HEK293 (cell line): ENCODE results near the gene CDC37.

ENCODE experiments used
- BCL11A ChIP-seq: fragments of 450-650 bp; formaldehyde crosslinking; IDR thresholded peaks from 2 replicates; pipeline ENCODE4 v1.5.1; 2016; ENCODE audit warnings: low read depth, missing biosample characterization, missing genetic modification characterization
- ELK4 ChIP-seq: IDR thresholded peaks from 2 replicates; pipeline ENCODE4 v1.6.1; 2011; ENCODE audit warnings: mild to moderate bottlenecking, low read depth, low read length, borderline replicate concordance
- FEZF1 ChIP-seq: fragments of 450-650 bp; formaldehyde crosslinking; IDR thresholded peaks from 2 replicates; pipeline ENCODE4 v1.5.1; 2016; ENCODE audit warnings: missing biosample characterization, missing genetic modification characterization
- GFI1B ChIP-seq: fragments of 450-650 bp; formaldehyde crosslinking; IDR thresholded peaks from 2 replicates; pipeline ENCODE4 v1.5.1; 2016; ENCODE audit warnings: missing biosample characterization, missing genetic modification characterization
- GLIS1 ChIP-seq: fragments of 450-650 bp; formaldehyde crosslinking; IDR thresholded peaks from 2 replicates; pipeline ENCODE4 v1.5.1; 2016; ENCODE audit warnings: missing biosample characterization, missing genetic modification characterization
- GLIS2 ChIP-seq: fragments of 450-650 bp; formaldehyde crosslinking; IDR thresholded peaks from 2 replicates; pipeline ENCODE4 v1.5.1; 2016; ENCODE audit warnings: missing biosample characterization, missing genetic modification characterization
- HOXD13 ChIP-seq: sonication (generic); formaldehyde crosslinking; IDR thresholded peaks from 2 replicates; pipeline ENCODE4 v1.8.0; 2022; ENCODE audit warnings: missing genetic modification reagents, borderline replicate concordance
- IKZF3 ChIP-seq: fragments of 450-650 bp; IDR thresholded peaks from 2 replicates; pipeline ENCODE4 v1.5.0; 2018; ENCODE audit warnings: missing biosample characterization, mild to moderate bottlenecking, missing genetic modification characterization, moderate library complexity
- KLF7 ChIP-seq: fragments of 450-650 bp; formaldehyde crosslinking; IDR thresholded peaks from 2 replicates; pipeline ENCODE4 v1.5.1; 2016; ENCODE audit warnings: missing biosample characterization, missing genetic modification characterization, borderline replicate concordance
- SALL2 ChIP-seq: fragments of 450-650 bp; formaldehyde crosslinking; IDR thresholded peaks from 2 replicates; pipeline ENCODE4 v1.5.0; 2017; ENCODE audit warnings: missing biosample characterization, mild to moderate bottlenecking, missing genetic modification characterization, borderline replicate concordance
- ZBTB26 ChIP-seq: fragments of 450-650 bp; formaldehyde crosslinking; optimal IDR thresholded peaks from 2 replicates; pipeline ENCODE3; 2016; ENCODE audit warnings: missing biosample characterization, mild to moderate bottlenecking, missing genetic modification characterization
- ZBTB6 ChIP-seq: fragments of 450-650 bp; formaldehyde crosslinking; IDR thresholded peaks from 2 replicates; pipeline ENCODE4 v1.5.1; 2017; ENCODE audit warnings: missing biosample characterization, missing genetic modification characterization
- ZFP3 ChIP-seq: fragments of 450-650 bp; formaldehyde crosslinking; IDR thresholded peaks from 2 replicates; pipeline ENCODE4 v1.5.1; 2016; ENCODE audit warnings: low read depth, missing biosample characterization, missing genetic modification characterization
- ZNF132 ChIP-seq: fragments of 450-650 bp; formaldehyde crosslinking; IDR thresholded peaks from 2 replicates; pipeline ENCODE4 v1.5.1; 2017; ENCODE audit warnings: missing biosample characterization, missing genetic modification characterization, borderline replicate concordance
- ZNF2 ChIP-seq: fragments of 450-650 bp; formaldehyde crosslinking; IDR thresholded peaks from 2 replicates; pipeline ENCODE4 v1.5.1; 2016; ENCODE audit warnings: missing biosample characterization, missing genetic modification characterization
- ZNF202 ChIP-seq: fragments of 450-650 bp; formaldehyde crosslinking; IDR thresholded peaks from 2 replicates; pipeline ENCODE4 v1.5.1; 2016; ENCODE audit warnings: missing biosample characterization, missing genetic modification characterization, borderline replicate concordance
- ZNF211 ChIP-seq: fragments of 450-650 bp; formaldehyde crosslinking; IDR thresholded peaks from 2 replicates; pipeline ENCODE4 v1.5.1; 2016; ENCODE audit warnings: low read depth, missing biosample characterization, missing genetic modification characterization
- ZNF214 ChIP-seq: fragments of 450-650 bp; formaldehyde crosslinking; IDR thresholded peaks from 2 replicates; pipeline ENCODE4 v1.5.1; 2017; ENCODE audit warnings: missing biosample characterization, mild to moderate bottlenecking, missing genetic modification characterization, borderline replicate concordance
- ZNF266 ChIP-seq: fragments of 450-650 bp; formaldehyde crosslinking; IDR thresholded peaks from 2 replicates; pipeline ENCODE4 v1.5.1; 2016; ENCODE audit warnings: missing biosample characterization, missing genetic modification characterization, low read depth
- ZNF302 ChIP-seq: fragments of 450-650 bp; formaldehyde crosslinking; IDR thresholded peaks from 2 replicates; pipeline ENCODE4 v1.5.1; 2016; ENCODE audit warnings: missing biosample characterization, missing genetic modification characterization, low read depth
- ZNF324 ChIP-seq: fragments of 450-650 bp; formaldehyde crosslinking; IDR thresholded peaks from 2 replicates; pipeline ENCODE4 v1.5.1; 2016; ENCODE audit warnings: missing biosample characterization, missing genetic modification characterization
- ZNF341 ChIP-seq: fragments of 450-650 bp; formaldehyde crosslinking; IDR thresholded peaks from 2 replicates; pipeline ENCODE4; 2016; ENCODE audit warnings: low read depth, missing biosample characterization, missing genetic modification characterization
- ZNF350 ChIP-seq: fragments of 450-650 bp; formaldehyde crosslinking; IDR thresholded peaks from 2 replicates; pipeline ENCODE4 v1.5.0; 2017; ENCODE audit warnings: missing biosample characterization, mild to moderate bottlenecking, missing genetic modification characterization
- ZNF37A ChIP-seq: fragments of 450-650 bp; IDR thresholded peaks from 2 replicates; pipeline ENCODE4 v1.5.1; 2018; ENCODE audit warnings: missing biosample characterization, missing genetic modification characterization
- ZNF449 ChIP-seq: fragments of 450-650 bp; formaldehyde crosslinking; IDR thresholded peaks from 2 replicates; pipeline ENCODE4 v1.5.1; 2017; ENCODE audit warnings: missing biosample characterization, mild to moderate bottlenecking, missing genetic modification characterization, moderate library complexity
- ZNF473 ChIP-seq: fragments of 450-650 bp; formaldehyde crosslinking; IDR thresholded peaks from 2 replicates; pipeline ENCODE4 v1.5.1; 2017; ENCODE audit warnings: missing biosample characterization, missing genetic modification characterization
- ZNF510 ChIP-seq: fragments of 450-650 bp; formaldehyde crosslinking; IDR thresholded peaks from 2 replicates; pipeline ENCODE4 v1.5.1; 2018; ENCODE audit warnings: mild to moderate bottlenecking, missing genetic modification characterization, missing biosample characterization; ENCODE audit not compliant: insufficient replicate concordance
- ZNF514 ChIP-seq: fragments of 450-650 bp; formaldehyde crosslinking; IDR thresholded peaks from 2 replicates; pipeline ENCODE4 v1.5.1; 2016; ENCODE audit warnings: missing biosample characterization, missing genetic modification characterization
- ZNF521 ChIP-seq: fragments of 450-650 bp; formaldehyde crosslinking; IDR thresholded peaks from 2 replicates; pipeline ENCODE4 v1.5.1; 2017; ENCODE audit warnings: missing biosample characterization, mild to moderate bottlenecking, missing genetic modification characterization
- ZNF561 ChIP-seq: fragments of 450-650 bp; IDR thresholded peaks from 2 replicates; pipeline ENCODE4 v1.5.1; 2018; ENCODE audit warnings: missing biosample characterization, missing genetic modification characterization, borderline replicate concordance
- ZNF596 ChIP-seq: fragments of 450-650 bp; IDR thresholded peaks from 2 replicates; pipeline ENCODE4 v1.5.0; 2018; ENCODE audit warnings: missing biosample characterization, mild to moderate bottlenecking, missing genetic modification characterization, moderate library complexity
- ZNF624 ChIP-seq: fragments of 450-650 bp; formaldehyde crosslinking; IDR thresholded peaks from 2 replicates; pipeline ENCODE4 v1.5.1; 2017; ENCODE audit warnings: missing biosample characterization, missing genetic modification characterization
- ZNF626 ChIP-seq: fragments of 450-650 bp; sonication (Bioruptor Pico); formaldehyde crosslinking; IDR thresholded peaks from 2 replicates; pipeline ENCODE4 v1.5.1; 2018; ENCODE audit warnings: missing biosample characterization, missing genetic modification characterization, inconsistent platforms
- ZNF670 ChIP-seq: fragments of 450-650 bp; formaldehyde crosslinking; IDR thresholded peaks from 2 replicates; pipeline ENCODE4 v1.5.1; 2016; ENCODE audit warnings: missing biosample characterization, missing genetic modification characterization, low read depth
- ZNF791 ChIP-seq: fragments of 450-650 bp; formaldehyde crosslinking; IDR thresholded peaks from 2 replicates; pipeline ENCODE4 v1.5.1; 2016; ENCODE audit warnings: missing biosample characterization, missing genetic modification characterization
- ZSCAN16 ChIP-seq: fragments of 450-650 bp; formaldehyde crosslinking; IDR thresholded peaks from 2 replicates; pipeline ENCODE4 v1.5.1; 2016; ENCODE audit warnings: missing biosample characterization, missing genetic modification characterization
- ZXDB ChIP-seq: fragments of 450-650 bp; formaldehyde crosslinking; IDR thresholded peaks from 2 replicates; pipeline ENCODE4 v1.5.1; 2016; ENCODE audit warnings: missing biosample characterization, missing genetic modification characterization

The CDC37 gene

GRCh38 chr19:10416380-10417257 is 13.3 kb upstream of the CDC37 start (continued):
- TF ChIP-seq ZNF202 (tag by site-specific recombination) (no peak), ZNF214 (no peak), GLIS2 (tag by site-specific recombination) (peak; percentile 86), ZBTB26 (tag by site-specific recombination) (peak; percentile 77), ZNF302 (tag by site-specific recombination) (0 out of 2 replicates have a peak, but pooled peaks have one; percentile 34), ZNF624 (tag by site-specific recombination) (no peak), ZNF521 (tag by site-specific recombination) (no peak), ZNF37A (tag by site-specific recombination) (no peak), ZNF324 (tag by site-specific recombination) (peak; percentile 99), ZXDB (tag by site-specific recombination) (peak; percentile 98), ZBTB6 (tag by site-specific recombination) (no peak), FEZF1 (peak; percentile 41), ZNF449 (tag by site-specific recombination) (peak; percentile 88), BCL11A (tag by site-specific recombination) (no peak), ZNF626 (no peak), ZNF341 (tag by site-specific recombination) (0 out of 2 replicates have a peak, but pooled peaks have one; percentile 7), GFI1B (tag by site-specific recombination) (no peak; the same call in 1 of the 2 replicates), ZNF561 (peak; percentile 69; the same call in 1 of the 2 replicates), ZFP3 (tag by site-specific recombination) (no peak), ZNF132 (tag by site-specific recombination) (no peak), ZNF473 (tag by site-specific recombination) (no peak), KLF7 (tag by site-specific recombination) (peak; percentile 79; the same call in 1 of the 2 replicates), ZNF2 (tag by site-specific recombination) (peak; percentile 98), ZNF670 (tag by site-specific recombination) (no peak), ZNF211 (no peak), ZNF514 (tag by site-specific recombination) (no peak), ZNF791 (no peak), SALL2 (tag by site-specific recombination) (no peak), IKZF3 (tag by site-specific recombination) (peak; percentile 80), ZNF596 (tag by site-specific recombination) (no peak), ZSCAN16 (tag by site-specific recombination) (no peak), ZNF350 (tag by site-specific recombination) (no peak), ZNF510 (tag by site-specific recombination) (no peak), GLIS1 (tag by site-specific recombination) (peak; percentile 97), ELK4 (no peak; the same call in 1 of the 2 replicates), ZNF266 (tag by site-specific recombination) (no peak), HOXD13 (CRISPR knock-in tag) (no peak)
